AG09309 (cell line): ENCODE data around the gene LDAH.

Experiments
- DNase-seq: peaks from one replicate; pipeline ENCODE4 v3.0.0-alpha.2; 2010; ENCODE audit warnings: low read depth
- H3K4me3 ChIP-seq: 2 replicates; pipeline ENCODE4 v1.5.1; 2011; ENCODE audit warnings: mild to moderate bottlenecking, low read depth, low read length, moderate library complexity; ENCODE audit not compliant: control insufficient read depth
- TF ChIP-seq, protein P1 (sequence below): IDR thresholded peaks from 2 replicates; pipeline ENCODE4 v1.5.1; 2011; ENCODE audit warnings: mild to moderate bottlenecking, low read depth, low read length, inconsistent platforms; ENCODE audit not compliant: insufficient read depth, control insufficient read depth; ENCODE audit errors: missing control alignments

The LDAH gene

DNA sequence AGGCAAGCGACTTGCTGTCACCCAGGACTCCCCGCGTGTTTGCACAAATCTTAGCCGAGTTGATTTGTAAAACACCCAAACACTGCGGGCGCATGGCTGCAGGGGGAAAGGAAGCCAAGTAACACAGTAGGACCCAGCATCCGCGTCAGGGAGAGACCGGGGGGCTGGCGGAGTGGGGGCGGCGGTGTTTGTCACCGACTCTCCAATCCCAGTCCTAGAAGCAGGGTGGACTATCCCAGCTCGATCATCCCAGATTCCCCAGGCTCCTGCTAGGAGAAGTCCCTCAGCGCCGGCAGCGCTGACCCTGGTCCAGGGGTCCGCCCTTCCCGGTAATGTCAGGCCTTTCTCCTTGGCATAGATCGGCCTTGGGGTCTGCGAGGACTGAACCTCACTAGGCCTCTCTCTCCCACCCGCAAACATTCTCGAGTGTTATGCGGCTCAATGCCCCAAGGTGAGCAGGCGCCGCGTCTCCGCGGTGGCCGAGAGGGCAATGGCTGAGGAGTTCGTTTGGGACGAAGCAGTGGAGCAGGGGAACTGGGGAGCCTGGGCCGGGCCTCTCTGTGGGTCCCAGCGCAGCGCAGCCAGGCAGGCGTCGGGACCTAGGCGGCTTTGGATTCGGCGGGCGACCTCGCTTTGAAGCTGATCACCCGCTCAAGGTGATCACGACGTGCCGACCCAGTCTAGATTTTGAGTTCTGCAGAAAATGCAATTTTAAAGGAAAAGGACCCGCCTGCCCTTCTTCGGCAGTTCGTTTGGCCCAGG, 157.5 kb downstream of the LDAH start:
- H3K4me3 ChIP-seq, result no peak overlapping the region
- no peak for DNase-seq
- TF ChIP-seq, protein P1, sequence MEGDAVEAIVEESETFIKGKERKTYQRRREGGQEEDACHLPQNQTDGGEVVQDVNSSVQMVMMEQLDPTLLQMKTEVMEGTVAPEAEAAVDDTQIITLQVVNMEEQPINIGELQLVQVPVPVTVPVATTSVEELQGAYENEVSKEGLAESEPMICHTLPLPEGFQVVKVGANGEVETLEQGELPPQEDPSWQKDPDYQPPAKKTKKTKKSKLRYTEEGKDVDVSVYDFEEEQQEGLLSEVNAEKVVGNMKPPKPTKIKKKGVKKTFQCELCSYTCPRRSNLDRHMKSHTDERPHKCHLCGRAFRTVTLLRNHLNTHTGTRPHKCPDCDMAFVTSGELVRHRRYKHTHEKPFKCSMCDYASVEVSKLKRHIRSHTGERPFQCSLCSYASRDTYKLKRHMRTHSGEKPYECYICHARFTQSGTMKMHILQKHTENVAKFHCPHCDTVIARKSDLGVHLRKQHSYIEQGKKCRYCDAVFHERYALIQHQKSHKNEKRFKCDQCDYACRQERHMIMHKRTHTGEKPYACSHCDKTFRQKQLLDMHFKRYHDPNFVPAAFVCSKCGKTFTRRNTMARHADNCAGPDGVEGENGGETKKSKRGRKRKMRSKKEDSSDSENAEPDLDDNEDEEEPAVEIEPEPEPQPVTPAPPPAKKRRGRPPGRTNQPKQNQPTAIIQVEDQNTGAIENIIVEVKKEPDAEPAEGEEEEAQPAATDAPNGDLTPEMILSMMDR, result no peak

- TF ChIP-seq, protein P1, result no peak
- H3K4me3 ChIP-seq, result no peak overlapping the region
- no peak for DNase-seq
Measured at GRCh38 chr2:20664431-20665242, 158.3 kb downstream of the LDAH start.

GRCh38 chr2:20664071-20664390, 158.9 kb downstream of the LDAH start:
- H3K4me3 ChIP-seq, result no peak overlapping the region
- no peak for DNase-seq
- TF ChIP-seq, protein P1, result no peak

DNA sequence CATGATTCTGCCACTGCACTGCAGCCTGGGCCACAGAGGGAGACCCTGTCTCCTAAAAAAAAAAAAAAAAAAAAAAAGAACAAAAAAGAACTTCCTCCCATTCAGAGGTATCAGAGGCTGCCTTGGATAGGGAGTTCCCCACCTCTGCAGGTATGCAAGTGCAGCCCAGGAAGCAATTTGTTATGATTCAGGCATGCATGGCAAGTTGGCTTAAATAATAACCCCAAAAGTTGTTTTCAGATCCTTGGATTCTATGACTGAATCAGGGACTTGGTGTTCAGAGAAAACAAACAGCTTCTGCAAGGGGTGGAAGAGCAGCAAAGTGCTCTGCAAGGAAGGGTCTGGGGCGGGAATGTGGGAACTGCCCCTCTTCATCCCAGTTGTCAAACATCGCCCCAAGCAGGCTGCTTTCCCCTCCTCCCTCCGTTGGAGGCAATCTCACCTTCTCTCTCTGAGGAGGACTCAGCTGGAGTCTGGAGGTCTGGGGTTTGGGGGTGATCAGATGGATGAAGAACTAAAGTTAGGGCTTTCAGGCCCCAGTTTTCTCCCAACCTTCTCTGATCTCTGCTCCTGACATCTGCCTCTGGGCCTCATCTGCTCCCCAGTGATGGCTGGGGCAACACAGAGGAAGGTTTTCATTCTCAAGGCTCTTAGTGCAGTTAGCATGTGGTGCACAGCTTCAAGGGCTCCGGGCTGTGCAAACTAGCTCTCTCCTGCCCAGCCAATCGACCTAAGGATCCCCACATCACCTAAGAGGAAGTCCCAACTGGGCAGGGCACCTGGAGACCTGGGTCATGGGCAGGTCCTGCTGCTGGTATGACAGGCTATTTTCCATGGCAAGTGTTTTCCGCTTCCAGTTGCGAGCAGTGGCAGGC, 159.5 kb downstream of the LDAH start:
- TF ChIP-seq, protein P1, result no peak
- DNase-seq, result no peak
- no peak overlapping the region for H3K4me3 ChIP-seq

GRCh38 chr2:20662308-20662937, 160.5 kb downstream of the LDAH start:
- no peak overlapping the region for H3K4me3 ChIP-seq
- no peak for DNase-seq
- TF ChIP-seq, protein P1, result no peak
